ENCODE data around the gene MOGAT2. TPM values are rescaled to one million over a fixed set of nuclear protein-coding genes. Genes with fewer than 3 reads are reported as not detected.
A peak's percentile ranks its signal among the peaks of the same experiment; 100 is the strongest.

MOGAT2 gene
- total and polyA plus RNA-seq, 2 of the 13 experiments (the other 11 are each of a cell fraction or from before 2014, with no cell fraction given) = 27.2 to 27.8 TPM

GRCh38 chr11:75706260-75706729 is 11.3 kb upstream of the MOGAT2 start (continued):
- TF ChIP-seq, protein P1, sequence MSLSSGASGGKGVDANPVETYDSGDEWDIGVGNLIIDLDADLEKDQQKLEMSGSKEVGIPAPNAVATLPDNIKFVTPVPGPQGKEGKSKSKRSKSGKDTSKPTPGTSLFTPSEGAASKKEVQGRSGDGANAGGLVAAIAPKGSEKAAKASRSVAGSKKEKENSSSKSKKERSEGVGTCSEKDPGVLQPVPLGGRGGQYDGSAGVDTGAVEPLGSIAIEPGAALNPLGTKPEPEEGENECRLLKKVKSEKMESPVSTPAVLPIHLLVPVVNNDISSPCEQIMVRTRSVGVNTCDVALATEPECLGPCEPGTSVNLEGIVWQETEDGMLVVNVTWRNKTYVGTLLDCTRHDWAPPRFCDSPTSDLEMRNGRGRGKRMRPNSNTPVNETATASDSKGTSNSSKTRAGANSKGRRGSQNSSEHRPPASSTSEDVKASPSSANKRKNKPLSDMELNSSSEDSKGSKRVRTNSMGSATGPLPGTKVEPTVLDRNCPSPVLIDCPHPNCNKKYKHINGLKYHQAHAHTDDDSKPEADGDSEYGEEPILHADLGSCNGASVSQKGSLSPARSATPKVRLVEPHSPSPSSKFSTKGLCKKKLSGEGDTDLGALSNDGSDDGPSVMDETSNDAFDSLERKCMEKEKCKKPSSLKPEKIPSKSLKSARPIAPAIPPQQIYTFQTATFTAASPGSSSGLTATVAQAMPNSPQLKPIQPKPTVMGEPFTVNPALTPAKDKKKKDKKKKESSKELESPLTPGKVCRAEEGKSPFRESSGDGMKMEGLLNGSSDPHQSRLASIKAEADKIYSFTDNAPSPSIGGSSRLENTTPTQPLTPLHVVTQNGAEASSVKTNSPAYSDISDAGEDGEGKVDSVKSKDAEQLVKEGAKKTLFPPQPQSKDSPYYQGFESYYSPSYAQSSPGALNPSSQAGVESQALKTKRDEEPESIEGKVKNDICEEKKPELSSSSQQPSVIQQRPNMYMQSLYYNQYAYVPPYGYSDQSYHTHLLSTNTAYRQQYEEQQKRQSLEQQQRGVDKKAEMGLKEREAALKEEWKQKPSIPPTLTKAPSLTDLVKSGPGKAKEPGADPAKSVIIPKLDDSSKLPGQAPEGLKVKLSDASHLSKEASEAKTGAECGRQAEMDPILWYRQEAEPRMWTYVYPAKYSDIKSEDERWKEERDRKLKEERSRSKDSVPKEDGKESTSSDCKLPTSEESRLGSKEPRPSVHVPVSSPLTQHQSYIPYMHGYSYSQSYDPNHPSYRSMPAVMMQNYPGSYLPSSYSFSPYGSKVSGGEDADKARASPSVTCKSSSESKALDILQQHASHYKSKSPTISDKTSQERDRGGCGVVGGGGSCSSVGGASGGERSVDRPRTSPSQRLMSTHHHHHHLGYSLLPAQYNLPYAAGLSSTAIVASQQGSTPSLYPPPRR (CRISPR knock-in tag; IDR thresholded peaks at IDR 0.05; ENCODE audit: borderline replicate concordance) = no peak
- no peak for TF ChIP-seq ZNF460 (CRISPR knock-in tag; IDR thresholded peaks at IDR 0.05; ENCODE audit: borderline replicate concordance)
- no peak for TF ChIP-seq BHLHE40 (IDR thresholded peaks at IDR 0.05; ENCODE audit: low read length)
- TF ChIP-seq SP5 (CRISPR knock-in tag; IDR thresholded peaks at IDR 0.05; ENCODE audit: borderline replicate concordance, low read depth) = 0 out of 2 replicates have a peak, but pooled peaks have one; percentile 25
- TF ChIP-seq ZKSCAN5 (CRISPR knock-in tag; IDR thresholded peaks at IDR 0.05) = peak; percentile 79
- no peak for TF ChIP-seq PTBP1 (IDR thresholded peaks at IDR 0.05; ENCODE audit: low read depth, low read length, poor library complexity, severe bottlenecking)
- no peak for TF ChIP-seq SMAD9 (CRISPR knock-in tag; IDR thresholded peaks at IDR 0.05)
- no peak for TF ChIP-seq ZKSCAN1 (IDR thresholded peaks at IDR 0.05; ENCODE audit: low read length)
- TF ChIP-seq BORCS8-MEF2B (CRISPR knock-in tag; IDR thresholded peaks at IDR 0.05) = 0 out of 2 replicates have a peak, but pooled peaks have one; percentile 22
- peak; percentile 52; the same call in 1 of the 2 replicates for TF ChIP-seq ZMYM3 (CRISPR knock-in tag; IDR thresholded peaks at IDR 0.05)
- TF ChIP-seq NR2C2 (CRISPR knock-in tag; IDR thresholded peaks at IDR 0.05; ENCODE audit: borderline replicate concordance) = no peak
- TF ChIP-seq ZNF567 (CRISPR knock-in tag; IDR thresholded peaks at IDR 0.05; ENCODE audit: borderline replicate concordance) = no peak
- TF ChIP-seq ZBTB42 (CRISPR knock-in tag; IDR thresholded peaks at IDR 0.05) = no peak
- TF ChIP-seq NR0B2 (CRISPR knock-in tag; IDR thresholded peaks at IDR 0.05) = 0 out of 2 replicates have a peak, but pooled peaks have one; percentile 35
- peak; percentile 68; the same call in 1 of the 2 replicates for TF ChIP-seq HNF1B (CRISPR knock-in tag; IDR thresholded peaks at IDR 0.05)
- TF ChIP-seq, protein P2, sequence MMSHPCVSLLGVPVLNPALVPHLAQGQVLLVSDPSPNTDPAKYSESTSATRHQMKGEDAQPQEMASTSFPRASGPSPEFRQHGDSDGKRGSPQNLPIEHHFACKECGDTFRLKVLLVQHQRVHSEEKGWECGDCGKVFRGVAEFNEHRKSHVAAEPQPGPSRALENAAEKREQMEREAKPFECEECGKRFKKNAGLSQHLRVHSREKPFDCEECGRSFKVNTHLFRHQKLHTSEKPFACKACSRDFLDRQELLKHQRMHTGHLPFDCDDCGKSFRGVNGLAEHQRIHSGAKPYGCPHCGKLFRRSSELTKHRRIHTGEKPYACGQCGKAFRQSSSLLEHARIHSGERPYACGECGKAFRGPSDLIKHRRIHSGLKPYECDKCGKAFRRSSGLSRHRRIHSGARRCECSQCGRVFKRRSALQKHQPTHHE (CRISPR knock-in tag; IDR thresholded peaks at IDR 0.05; ENCODE audit: borderline replicate concordance) = no peak
- TF ChIP-seq HNRNPUL1 (IDR thresholded peaks at IDR 0.05; ENCODE audit: low read depth, low read length) = no peak
- TF ChIP-seq RBM22 (optimal IDR thresholded peaks at IDR 0.05; ENCODE audit: low read length) = no peak
- TF ChIP-seq SUZ12 (IDR thresholded peaks at IDR 0.05; ENCODE audit: low read depth, low read length) = no peak
- TF ChIP-seq TEAD3 (CRISPR knock-in tag; optimal IDR thresholded peaks at IDR 0.05; ENCODE audit: borderline replicate concordance) = peak; percentile 59
- no peak for TF ChIP-seq SNAI1 (CRISPR knock-in tag; IDR thresholded peaks at IDR 0.05; ENCODE audit: borderline replicate concordance)
- TF ChIP-seq, protein P3, sequence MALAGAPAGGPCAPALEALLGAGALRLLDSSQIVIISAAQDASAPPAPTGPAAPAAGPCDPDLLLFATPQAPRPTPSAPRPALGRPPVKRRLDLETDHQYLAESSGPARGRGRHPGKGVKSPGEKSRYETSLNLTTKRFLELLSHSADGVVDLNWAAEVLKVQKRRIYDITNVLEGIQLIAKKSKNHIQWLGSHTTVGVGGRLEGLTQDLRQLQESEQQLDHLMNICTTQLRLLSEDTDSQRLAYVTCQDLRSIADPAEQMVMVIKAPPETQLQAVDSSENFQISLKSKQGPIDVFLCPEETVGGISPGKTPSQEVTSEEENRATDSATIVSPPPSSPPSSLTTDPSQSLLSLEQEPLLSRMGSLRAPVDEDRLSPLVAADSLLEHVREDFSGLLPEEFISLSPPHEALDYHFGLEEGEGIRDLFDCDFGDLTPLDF (CRISPR knock-in tag; IDR thresholded peaks at IDR 0.05) = no peak
